Ovary (tissue), 3 donors: Measurements from ENCODE around the gene BAHCC1.

Experiments used
- EP300 ChIP-seq: sonication (generic); formaldehyde crosslinking; IDR thresholded peaks from one replicate; pipeline ENCODE4 v1.6.1; 2017; ENCODE audit warnings: antibody characterized with exemption
- TF ChIP-seq, protein P1 (sequence below), 3 donors: fragments of 450-650 bp in 2 of 3; fragments of 200-600 bp in 1 of 3; IDR thresholded peaks; one replicate each; pipeline versions ENCODE4 v1.5.1 to v1.8.0; 2016 to 2022; ENCODE audit warnings: antibody characterized with exemption in 3 of 3, mild to moderate bottlenecking in 1 of 3
- donor health status: DM: no; HTN: no; CAD: no.

DNA sequence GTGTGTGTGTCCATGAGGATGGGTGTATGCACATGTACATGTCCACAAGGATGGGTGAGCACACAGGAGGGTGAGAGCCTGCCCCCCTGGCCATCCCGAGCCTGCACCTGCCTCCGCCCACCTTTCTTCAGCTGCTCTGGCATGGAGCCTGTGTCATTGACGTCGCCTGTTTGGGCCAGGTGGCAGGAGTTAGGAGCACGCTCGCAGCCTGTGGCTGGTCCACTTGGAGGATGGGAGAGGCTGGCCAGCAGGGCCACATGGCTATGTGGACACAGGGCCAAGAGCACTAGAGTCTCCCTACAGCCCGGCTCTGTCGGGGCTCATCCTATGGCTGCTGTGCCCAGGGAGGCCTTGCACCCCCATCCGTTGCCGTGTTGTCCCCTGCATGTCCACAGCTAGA, 21.4 kb downstream of the BAHCC1 start:
- TF ChIP-seq, protein P1, sequence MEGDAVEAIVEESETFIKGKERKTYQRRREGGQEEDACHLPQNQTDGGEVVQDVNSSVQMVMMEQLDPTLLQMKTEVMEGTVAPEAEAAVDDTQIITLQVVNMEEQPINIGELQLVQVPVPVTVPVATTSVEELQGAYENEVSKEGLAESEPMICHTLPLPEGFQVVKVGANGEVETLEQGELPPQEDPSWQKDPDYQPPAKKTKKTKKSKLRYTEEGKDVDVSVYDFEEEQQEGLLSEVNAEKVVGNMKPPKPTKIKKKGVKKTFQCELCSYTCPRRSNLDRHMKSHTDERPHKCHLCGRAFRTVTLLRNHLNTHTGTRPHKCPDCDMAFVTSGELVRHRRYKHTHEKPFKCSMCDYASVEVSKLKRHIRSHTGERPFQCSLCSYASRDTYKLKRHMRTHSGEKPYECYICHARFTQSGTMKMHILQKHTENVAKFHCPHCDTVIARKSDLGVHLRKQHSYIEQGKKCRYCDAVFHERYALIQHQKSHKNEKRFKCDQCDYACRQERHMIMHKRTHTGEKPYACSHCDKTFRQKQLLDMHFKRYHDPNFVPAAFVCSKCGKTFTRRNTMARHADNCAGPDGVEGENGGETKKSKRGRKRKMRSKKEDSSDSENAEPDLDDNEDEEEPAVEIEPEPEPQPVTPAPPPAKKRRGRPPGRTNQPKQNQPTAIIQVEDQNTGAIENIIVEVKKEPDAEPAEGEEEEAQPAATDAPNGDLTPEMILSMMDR (IDR thresholded peaks at IDR 0.05) = no peak
- no peak for TF ChIP-seq EP300
